Measurements from ENCODE around the gene SAMD3. TPM values are rescaled to one million over a fixed set of nuclear protein-coding genes. Genes with fewer than 3 reads are reported as not detected.
"Not testable (repeated sequence)": the region's sequence is repeated elsewhere in the genome, so short reads cannot be mapped to it uniquely, and the experiment has no call there.

Gene SAMD3
- total RNA-seq, 1 experiment from 2014 or later, result 0.39 TPM

- DNase-seq, result no peak
- no peak overlapping the region for H2BK12ac ChIP-seq (ENCODE audit: insufficient read length, low read depth, low read length)
- no peaks in the 10 kb centered on the region for H3K79me2 ChIP-seq (ENCODE audit: insufficient read depth, low read length)
- H3K27ac Mint-ChIP-seq, result no peak overlapping the region; a peak in 1 of 7 replicates
- no peak overlapping the region for H3K27ac ChIP-seq (ENCODE audit: insufficient read length, low read depth, low read length)
- no peaks in the 10 kb centered on the region for H3K4me1 ChIP-seq (ENCODE audit: insufficient read depth, low read length)
- H4K5ac ChIP-seq (ENCODE audit: insufficient read length, low read depth, low read length), result no peak overlapping the region
- no peak overlapping the region for H3K56ac ChIP-seq (ENCODE audit: insufficient read length, low read depth, low read length)
- no peaks in the 10 kb centered on the region for H3K23me2 ChIP-seq (ENCODE audit: insufficient read length, low read depth, low read length, poor library complexity, severe bottlenecking)
- H4K8ac ChIP-seq (replicated peaks; ENCODE audit: insufficient read length, low read depth, low read length), result no peak overlapping the region
- H2BK20ac ChIP-seq (ENCODE audit: low read depth, low read length, poor library complexity, severe bottlenecking), result no peak overlapping the region
- H3K27me3 ChIP-seq (ENCODE audit: insufficient read depth, low read length), result no peaks in the 10 kb centered on the region
- H3K4me1 Mint-ChIP-seq, result no peaks in the 10 kb centered on the region; a peak in 1 of 4 replicates
- H3K23ac ChIP-seq (ENCODE audit: insufficient read length, low read depth, low read length), result no peak overlapping the region
- H2AFZ ChIP-seq (ENCODE audit: low read length), result no peak overlapping the region
- TF ChIP-seq, protein P1, sequence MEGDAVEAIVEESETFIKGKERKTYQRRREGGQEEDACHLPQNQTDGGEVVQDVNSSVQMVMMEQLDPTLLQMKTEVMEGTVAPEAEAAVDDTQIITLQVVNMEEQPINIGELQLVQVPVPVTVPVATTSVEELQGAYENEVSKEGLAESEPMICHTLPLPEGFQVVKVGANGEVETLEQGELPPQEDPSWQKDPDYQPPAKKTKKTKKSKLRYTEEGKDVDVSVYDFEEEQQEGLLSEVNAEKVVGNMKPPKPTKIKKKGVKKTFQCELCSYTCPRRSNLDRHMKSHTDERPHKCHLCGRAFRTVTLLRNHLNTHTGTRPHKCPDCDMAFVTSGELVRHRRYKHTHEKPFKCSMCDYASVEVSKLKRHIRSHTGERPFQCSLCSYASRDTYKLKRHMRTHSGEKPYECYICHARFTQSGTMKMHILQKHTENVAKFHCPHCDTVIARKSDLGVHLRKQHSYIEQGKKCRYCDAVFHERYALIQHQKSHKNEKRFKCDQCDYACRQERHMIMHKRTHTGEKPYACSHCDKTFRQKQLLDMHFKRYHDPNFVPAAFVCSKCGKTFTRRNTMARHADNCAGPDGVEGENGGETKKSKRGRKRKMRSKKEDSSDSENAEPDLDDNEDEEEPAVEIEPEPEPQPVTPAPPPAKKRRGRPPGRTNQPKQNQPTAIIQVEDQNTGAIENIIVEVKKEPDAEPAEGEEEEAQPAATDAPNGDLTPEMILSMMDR (conservative IDR thresholded peaks at IDR 0.05), result no peak
- H3K27me3 Mint-ChIP-seq (ENCODE audit: low read depth), result no peaks in the 10 kb centered on the region
- H3K4me2 ChIP-seq (ENCODE audit: insufficient read depth, insufficient read length, low read length), result no peak overlapping the region
- H3K4ac ChIP-seq (ENCODE audit: low read depth, low read length), result no peak overlapping the region
- H3K9me3 ChIP-seq (ENCODE audit: control insufficient read depth, low read depth, low read length), result no peaks in the 10 kb centered on the region
- WGBS (ENCODE audit: extremely low coverage, insufficient read length, low lambda C conversion rate), result no CpG with 5 or more reads among the region's 1 CpG
- H3T11ph ChIP-seq (ENCODE audit: low read length), result no peak overlapping the region
- H3K36me3 Mint-ChIP-seq (ENCODE audit: insufficient read depth in 1 of 3, low read depth in 3 of 3), result peaks cover 3 to 12% (median 10%) of the 10 kb centered on the region in 3 experiments; a peak in 4 of 7 replicates
- no peak overlapping the region for H3K4me3 Mint-ChIP-seq
- no peaks in the 10 kb centered on the region for H4K20me1 ChIP-seq (ENCODE audit: control insufficient read depth, insufficient read depth, insufficient read length)
- no peaks in the 10 kb centered on the region for H3K79me1 ChIP-seq (ENCODE audit: insufficient read depth, low read depth, low read length, poor library complexity, severe bottlenecking)
- no peak overlapping the region for H3K18ac ChIP-seq (ENCODE audit: insufficient read length, low read depth, low read length)
- H4K91ac ChIP-seq (ENCODE audit: insufficient read length, low read depth, low read length), result no peak overlapping the region
- H3K14ac ChIP-seq (ENCODE audit: insufficient read depth, low read length), result no peak overlapping the region
- H2BK120ac ChIP-seq (ENCODE audit: low read depth, low read length, poor library complexity, severe bottlenecking), result no peak overlapping the region
- no peak overlapping the region for H3K9ac ChIP-seq (ENCODE audit: extremely low read depth, insufficient read length, low read length)
- H2AK5ac ChIP-seq (ENCODE audit: insufficient read length, low read length), result no peak overlapping the region
- no peak overlapping the region for H2BK5ac ChIP-seq (ENCODE audit: insufficient read length, low read length)
- H2BK15ac ChIP-seq (ENCODE audit: low read depth, low read length), result no peak overlapping the region
- H3K9me3 Mint-ChIP-seq, result peaks cover 13 to 15% of the 10 kb centered on the region in 2 experiments
Observed at GRCh38 chr6:130176378-130176777, 46.4 kb downstream of the SAMD3 start.

DNA sequence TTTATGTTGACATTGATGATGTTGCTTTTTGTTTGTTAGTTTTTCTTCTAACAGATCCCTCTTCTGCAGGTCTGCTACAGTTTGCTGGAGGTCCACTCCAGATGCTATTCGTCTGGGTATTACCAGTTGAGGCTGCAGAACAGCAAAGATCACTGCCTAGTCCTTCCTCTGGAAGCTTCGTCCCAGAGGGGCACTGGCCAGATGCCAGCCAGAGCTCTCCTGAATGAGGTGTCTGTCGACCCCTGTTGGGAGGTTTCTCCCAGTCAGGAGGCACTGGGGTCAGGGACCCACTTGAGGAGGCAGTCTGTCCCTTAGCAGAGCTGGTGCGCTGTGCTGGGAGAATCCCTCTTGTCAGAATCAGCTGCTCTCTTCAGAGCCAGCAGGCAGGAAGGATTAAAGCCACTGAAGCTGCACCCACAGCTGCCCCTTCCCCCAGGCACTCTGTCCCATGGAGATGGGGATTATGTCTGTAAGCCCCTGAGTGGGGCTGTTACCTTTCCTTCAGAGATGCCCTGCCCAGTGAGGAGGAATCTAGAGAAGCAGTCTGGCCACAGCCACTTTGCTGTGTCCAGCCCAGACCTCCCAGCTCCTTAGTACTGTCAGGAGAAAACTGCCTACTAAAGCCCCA lies 49.3 kb downstream of the SAMD3 start:
- H3K9me3 ChIP-seq (ENCODE audit: control insufficient read depth, low read depth, low read length); H3K4me3 Mint-ChIP-seq; H4K20me1 ChIP-seq (ENCODE audit: control insufficient read depth, insufficient read depth, insufficient read length); H3T11ph ChIP-seq (ENCODE audit: low read length); H3K4me1 ChIP-seq (ENCODE audit: insufficient read depth, low read length); H3K79me2 ChIP-seq (ENCODE audit: insufficient read depth, low read length); H3K4ac ChIP-seq (ENCODE audit: low read depth, low read length); H2BK120ac ChIP-seq (ENCODE audit: low read depth, low read length, poor library complexity, severe bottlenecking); H3K14ac ChIP-seq (ENCODE audit: insufficient read depth, low read length); H2AK5ac ChIP-seq (ENCODE audit: insufficient read length, low read length); H3K23me2 ChIP-seq (ENCODE audit: insufficient read length, low read depth, low read length, poor library complexity, severe bottlenecking); H3K18ac ChIP-seq (ENCODE audit: insufficient read length, low read depth, low read length); H3K56ac ChIP-seq (ENCODE audit: insufficient read length, low read depth, low read length); H2BK5ac ChIP-seq (ENCODE audit: insufficient read length, low read length); H3K27ac ChIP-seq (ENCODE audit: insufficient read length, low read depth, low read length); H3K4me2 ChIP-seq (ENCODE audit: insufficient read depth, insufficient read length, low read length); DNase-seq; H2AFZ ChIP-seq (ENCODE audit: low read length); H2BK20ac ChIP-seq (ENCODE audit: low read depth, low read length, poor library complexity, severe bottlenecking); H3K27me3 Mint-ChIP-seq (ENCODE audit: low read depth); H3K9ac ChIP-seq (ENCODE audit: extremely low read depth, insufficient read length, low read length); H4K5ac ChIP-seq (ENCODE audit: insufficient read length, low read depth, low read length); H2BK12ac ChIP-seq (ENCODE audit: insufficient read length, low read depth, low read length); H2BK15ac ChIP-seq (ENCODE audit: low read depth, low read length); H3K23ac ChIP-seq (ENCODE audit: insufficient read length, low read depth, low read length); H3K27ac Mint-ChIP-seq; H4K8ac ChIP-seq (replicated peaks; ENCODE audit: insufficient read length, low read depth, low read length); H3K4me1 Mint-ChIP-seq; H3K27me3 ChIP-seq (ENCODE audit: insufficient read depth, low read length); H4K91ac ChIP-seq (ENCODE audit: insufficient read length, low read depth, low read length); H3K79me1 ChIP-seq (ENCODE audit: insufficient read depth, low read depth, low read length, poor library complexity, severe bottlenecking): not testable (repeated sequence)
- H3K36me3 Mint-ChIP-seq (ENCODE audit: insufficient read depth in 1 of 3, low read depth in 3 of 3), result peaks cover 3 to 16% (median 7%) of the 10 kb centered on the region in 3 experiments; a peak in 4 of 7 replicates
- WGBS (ENCODE audit: extremely low coverage, insufficient read length, low lambda C conversion rate), result no CpG with 5 or more reads among the region's 4 CpGs
- peaks cover 16 to 26% of the 10 kb centered on the region in 2 experiments for H3K9me3 Mint-ChIP-seq
